ENCODE results near the gene ATP11A.

ATP11A gene

GRCh38 chr13:112907871-112908331 lies 218.1 kb downstream of the ATP11A start:
- no peak for DNase-seq

- DNase-seq, result no peak
Measured at GRCh38 chr13:112908342-112908741, 218.5 kb downstream of the ATP11A start.

- no peak for DNase-seq
Measured at GRCh38 chr13:112910016-112910415, 220.2 kb downstream of the ATP11A start.

- no peak for DNase-seq
Measured at GRCh38 chr13:112910616-112911280, 220.9 kb downstream of the ATP11A start.

GRCh38 chr13:112911285-112911701 lies 221.5 kb downstream of the ATP11A start:
- DNase-seq, result no peak

- no peak for DNase-seq
Measured at GRCh38 chr13:112911883-112912282, 222.0 kb downstream of the ATP11A start.

- no peak for DNase-seq
Measured at GRCh38 chr13:112912726-112913440, 223.0 kb downstream of the ATP11A start.

- DNase-seq, result no peak
Measured at GRCh38 chr13:112916296-112916695, 226.5 kb downstream of the ATP11A start.

GRCh38 chr13:112917056-112917664 lies 227.3 kb downstream of the ATP11A start:
- DNase-seq, result no peak

- no peak for DNase-seq
Measured at GRCh38 chr13:112917737-112918136, 227.9 kb downstream of the ATP11A start.

GRCh38 chr13:112918266-112918665 lies 228.4 kb downstream of the ATP11A start:
- no peak for DNase-seq

- DNase-seq, result no peak
Measured at GRCh38 chr13:112918746-112919145, 228.9 kb downstream of the ATP11A start.

- DNase-seq, result no peak
Measured at GRCh38 chr13:112923962-112924361, 234.1 kb downstream of the ATP11A start.

- no peak for DNase-seq
Measured at GRCh38 chr13:112924365-112924764, 234.5 kb downstream of the ATP11A start.

GRCh38 chr13:112926003-112926402 lies 236.2 kb downstream of the ATP11A start:
- no peak for DNase-seq

- no peak for DNase-seq
Measured at GRCh38 chr13:112926993-112927392, 237.2 kb downstream of the ATP11A start.

GRCh38 chr13:112928020-112928971 lies 238.5 kb downstream of the ATP11A start:
- DNase-seq, result no peak

GRCh38 chr13:112928972-112929782 lies 239.3 kb downstream of the ATP11A start:
- peak; percentile 60 for DNase-seq

- DNase-seq, result no peak
Measured at GRCh38 chr13:112929783-112930055, 239.9 kb downstream of the ATP11A start.

GRCh38 chr13:112930192-112930591 lies 240.4 kb downstream of the ATP11A start:
- no peak for DNase-seq
